Measurements from ENCODE around the gene TMEM263. TPM values are rescaled to one million over a fixed set of nuclear protein-coding genes. Genes with fewer than 3 reads are reported as not detected.

TMEM263 gene
- total and polyA plus RNA-seq, 2 experiments from 2014 or later = 7.1 to 10.4 TPM

GRCh38 chr12:106956048-106956578, 406 bp downstream of the TMEM263 start (continued):
- TF ChIP-seq CTCF (conservative IDR thresholded peaks at IDR 0.05; ENCODE audit: low read depth in 2 of 2) = peak in 1 of 2 experiments; percentile 45; a peak in 3 of 4 replicates

GRCh38 chr12:106957583-106957982, 1.9 kb downstream of the TMEM263 start:
- H3K9me2 ChIP-seq (ENCODE audit: insufficient read depth) = no peaks in the 10 kb centered on the region
- H3K36me3 Mint-ChIP-seq (ENCODE audit: low read depth) = no peaks in the 10 kb centered on the region
- peak overlapping the region; percentile 88 for H3K4me2 ChIP-seq
- H3K9me3 Mint-ChIP-seq = no peaks in the 10 kb centered on the region
- DNase-seq (ENCODE audit: low spot score) (no peak), ATAC-seq (no peak)
- H3K4me3 ChIP-seq = peak overlapping the region; percentile 97
- H3K27me3 ChIP-seq (ENCODE audit: insufficient read depth) = peaks cover 19% of the 10 kb centered on the region
- no peak overlapping the region for H3K27ac ChIP-seq (ENCODE audit: low read depth)
- peak overlapping the region; percentile 95 for H3K4me3 Mint-ChIP-seq
- peaks cover 10% of the 10 kb centered on the region; the same call in 1 of the 2 replicates for H3K4me1 ChIP-seq (ENCODE audit: insufficient read depth)
- H2AFZ ChIP-seq = no peak overlapping the region
- peaks cover 26% of the 10 kb centered on the region for H3K79me2 ChIP-seq (replicated peaks; ENCODE audit: insufficient read depth)
- H3K36me3 ChIP-seq (ENCODE audit: insufficient read depth) = no peaks in the 10 kb centered on the region
- H3K4me1 Mint-ChIP-seq = no peaks in the 10 kb centered on the region; the same call in 1 of the 3 replicates
- H3K27me3 Mint-ChIP-seq (ENCODE audit: insufficient read depth, low read depth, poor library complexity) = peaks cover 10% of the 10 kb centered on the region
- 0 out of 2 replicates have a peak, but pooled peaks cover 12% of the 10 kb centered on the region for H3F3A ChIP-seq (replicated peaks; ENCODE audit: low read depth)
- peaks cover 11% of the 10 kb centered on the region; the same call in 1 of the 2 replicates for H4K20me1 ChIP-seq (replicated peaks; ENCODE audit: insufficient read depth)
- H3K27ac Mint-ChIP-seq = no peak overlapping the region
- TF ChIP-seq STAT1 (IDR thresholded peaks at IDR 0.05; ENCODE audit: unreplicated experiment) (no peak), EZH2phosphoT487 (IDR thresholded peaks at IDR 0.05; ENCODE audit: unreplicated experiment) (no peak), EZH2 (IDR thresholded peaks at IDR 0.05; ENCODE audit: low read depth, unreplicated experiment) (no peak), ZNF114 (CRISPR knock-in tag; IDR thresholded peaks at IDR 0.05) (no peak)

- H3K79me2 ChIP-seq (replicated peaks; ENCODE audit: insufficient read depth) = peaks cover 29% of the 10 kb centered on the region
- no peak overlapping the region for H3K4me2 ChIP-seq
- H3K36me3 ChIP-seq (ENCODE audit: insufficient read depth) = no peaks in the 10 kb centered on the region
- no peaks in the 10 kb centered on the region for H3K36me3 Mint-ChIP-seq (ENCODE audit: low read depth)
- ATAC-seq (no peak), DNase-seq (ENCODE audit: low spot score) (no peak)
- H3K4me1 Mint-ChIP-seq = no peaks in the 10 kb centered on the region; the same call in 1 of the 3 replicates
- peaks cover 6% of the 10 kb centered on the region for H3K27me3 Mint-ChIP-seq (ENCODE audit: insufficient read depth, low read depth, poor library complexity)
- H3K4me3 Mint-ChIP-seq = no peak overlapping the region
- 0 out of 2 replicates have a peak, but pooled peaks cover 7% of the 10 kb centered on the region for H3K4me1 ChIP-seq (ENCODE audit: insufficient read depth)
- H3F3A ChIP-seq (replicated peaks; ENCODE audit: low read depth) = 0 out of 2 replicates have a peak, but pooled peaks cover 6% of the 10 kb centered on the region
- H3K4me3 ChIP-seq = no peak overlapping the region
- no peaks in the 10 kb centered on the region for H3K9me3 Mint-ChIP-seq
- H2AFZ ChIP-seq = no peak overlapping the region
- H4K20me1 ChIP-seq (replicated peaks; ENCODE audit: insufficient read depth) = peaks cover 16% of the 10 kb centered on the region
- H3K27me3 ChIP-seq (ENCODE audit: insufficient read depth) = no peaks in the 10 kb centered on the region
- no peak overlapping the region for H3K27ac ChIP-seq (ENCODE audit: low read depth)
- H3K27ac Mint-ChIP-seq = no peak overlapping the region
- H3K9me2 ChIP-seq (ENCODE audit: insufficient read depth) = no peaks in the 10 kb centered on the region
- no peak for TF ChIP-seq EZH2 (IDR thresholded peaks at IDR 0.05; ENCODE audit: low read depth, unreplicated experiment)
- TF ChIP-seq ZNF114 (CRISPR knock-in tag; IDR thresholded peaks at IDR 0.05) = no peak
- TF ChIP-seq ZNF331 (CRISPR knock-in tag; IDR thresholded peaks at IDR 0.05; ENCODE audit: low read depth) = no peak
- TF ChIP-seq ZNF462 (CRISPR knock-in tag; IDR thresholded peaks at IDR 0.05) = no peak
- no peak for TF ChIP-seq CREB1 (CRISPR knock-in tag; IDR thresholded peaks at IDR 0.05; ENCODE audit: low read depth)
- TF ChIP-seq CTCF (conservative IDR thresholded peaks at IDR 0.05; ENCODE audit: low read depth in 2 of 2) = no peak
- no peak for TF ChIP-seq JUNB (IDR thresholded peaks at IDR 0.05; ENCODE audit: unreplicated experiment)
Observed at GRCh38 chr12:106960443-106960842, 4.7 kb downstream of the TMEM263 start.

Measured in GM23338 (cell line).